Type B pancreatic cell (in vitro differentiated cells): Measurements from ENCODE around the gene GRAMD1B. TPM values are rescaled to one million over a fixed set of nuclear protein-coding genes. Genes with fewer than 3 reads are reported as not detected.

ENCODE experiments used
- DNase-seq: peaks from one replicate; pipeline ENCODE4 v3.0.0; 2021; ENCODE audit warnings: mixed read lengths; ENCODE audit not compliant: unreplicated experiment; ENCODE audit errors: extremely low spot score
- H3K27ac Mint-ChIP-seq: 2 replicates; pipeline ENCODE4 v1.8.0; 2021; ENCODE audit warnings: mild to moderate bottlenecking, mixed read lengths
- H3K27me3 Mint-ChIP-seq: 2 replicates; pipeline ENCODE4 v1.8.0; 2021; ENCODE audit warnings: mixed read lengths
- H3K36me3 Mint-ChIP-seq: 2 replicates; pipeline ENCODE4 v1.8.0; 2021; ENCODE audit warnings: mixed read lengths
- H3K4me1 Mint-ChIP-seq: one replicate; pipeline ENCODE4 v1.8.0; 2021; ENCODE audit warnings: mixed read lengths; ENCODE audit not compliant: unreplicated experiment
- H3K4me3 Mint-ChIP-seq: 2 replicates; pipeline ENCODE4 v1.8.0; 2021; ENCODE audit warnings: mild to moderate bottlenecking, mixed read lengths
- H3K9me3 Mint-ChIP-seq: 2 replicates; pipeline ENCODE4 v1.8.0; 2021; ENCODE audit warnings: mixed read lengths
- CTCF ChIP-seq: fragments of 200-600 bp; sonication (generic); conservative IDR thresholded peaks from 2 replicates; pipeline ENCODE4 v1.5.0; 2021; ENCODE audit warnings: antibody characterized with exemption, mild to moderate bottlenecking
- total RNA-seq: library from RNA; stranded (reverse); gene quantifications from 2 replicates; pipeline ENCODE4 v1.2.1, GENCODE V29; 2021; ENCODE audit warnings: low replicate concordance

Gene GRAMD1B
- total RNA-seq, 1 donor from 2014 or later = 15.2 TPM

GRCh38 chr11:123480290-123480815 lies 50.3 kb downstream of the GRAMD1B start:
- no peak for DNase-seq
- Mint-ChIP-seq H3K4me1 (peaks cover 9% of the 10 kb centered on the region), H3K9me3 (no peaks in the 10 kb centered on the region), H3K27ac (no peak overlapping the region), H3K27me3 (peaks cover 3% of the 10 kb centered on the region), H3K4me3 (no peak overlapping the region), H3K36me3 (no peaks in the 10 kb centered on the region)
- TF ChIP-seq CTCF = no peak

- Mint-ChIP-seq H3K4me1 (peaks cover 5% of the 10 kb centered on the region), H3K4me3 (no peak overlapping the region), H3K36me3 (no peaks in the 10 kb centered on the region), H3K9me3 (no peaks in the 10 kb centered on the region), H3K27me3 (no peaks in the 10 kb centered on the region), H3K27ac (no peak overlapping the region)
- no peak for TF ChIP-seq CTCF
- DNase-seq = no peak
Observed at GRCh38 chr11:123480882-123481281, 50.8 kb downstream of the GRAMD1B start.

- Mint-ChIP-seq H3K27me3 (no peaks in the 10 kb centered on the region), H3K36me3 (no peaks in the 10 kb centered on the region), H3K4me1 (peaks cover 5% of the 10 kb centered on the region), H3K4me3 (no peak overlapping the region), H3K9me3 (no peaks in the 10 kb centered on the region), H3K27ac (no peak overlapping the region)
- no peak for TF ChIP-seq CTCF
- no peak for DNase-seq
Observed at GRCh38 chr11:123481640-123482039, 51.6 kb downstream of the GRAMD1B start.

GRCh38 chr11:123482218-123482617 lies 52.1 kb downstream of the GRAMD1B start:
- H3K4me1 Mint-ChIP-seq = peaks cover 5% of the 10 kb centered on the region
- no peak for DNase-seq
- no peak overlapping the region for H3K27ac Mint-ChIP-seq
- H3K36me3 Mint-ChIP-seq = no peaks in the 10 kb centered on the region
- H3K9me3 Mint-ChIP-seq = no peaks in the 10 kb centered on the region
- no peak overlapping the region for H3K4me3 Mint-ChIP-seq
- no peak for TF ChIP-seq CTCF
- H3K27me3 Mint-ChIP-seq = no peaks in the 10 kb centered on the region

- no peaks in the 10 kb centered on the region for H3K36me3 Mint-ChIP-seq
- no peaks in the 10 kb centered on the region for H3K27me3 Mint-ChIP-seq
- H3K4me1 Mint-ChIP-seq = peaks cover 3% of the 10 kb centered on the region
- TF ChIP-seq CTCF = no peak
- H3K4me3 Mint-ChIP-seq = no peak overlapping the region
- DNase-seq = no peak
- no peak overlapping the region for H3K27ac Mint-ChIP-seq
- no peaks in the 10 kb centered on the region for H3K9me3 Mint-ChIP-seq
Observed at GRCh38 chr11:123483058-123483457, 53.0 kb downstream of the GRAMD1B start.

GRCh38 chr11:123483466-123483865 lies 53.4 kb downstream of the GRAMD1B start:
- no peak for TF ChIP-seq CTCF
- no peak overlapping the region for H3K4me3 Mint-ChIP-seq
- no peaks in the 10 kb centered on the region for H3K4me1 Mint-ChIP-seq
- no peaks in the 10 kb centered on the region for H3K9me3 Mint-ChIP-seq
- no peak overlapping the region for H3K27ac Mint-ChIP-seq
- H3K36me3 Mint-ChIP-seq = no peaks in the 10 kb centered on the region
- no peaks in the 10 kb centered on the region for H3K27me3 Mint-ChIP-seq
- DNase-seq = no peak
